ENCODE measurements around the gene MARK3.
"Not testable (repeated sequence)": the region's sequence is repeated elsewhere in the genome, so short reads cannot be mapped to it uniquely, and the experiment has no call there.

MARK3 gene

GRCh38 chr14:103385152-103385928 is at the start of gene MARK3:
TSS of gene MARK3 (plus strand) at chr14:103385415. CDS start at chr14:103386030, 615 bp downstream.
- DNase-seq: peak; percentile 98

- DNase-seq: no peak
Measured at GRCh38 chr14:103336191-103336590, 49.0 kb upstream of the MARK3 start.

GRCh38 chr14:103337794-103338193 is 47.4 kb upstream of the MARK3 start:
- no peak for DNase-seq

GRCh38 chr14:103339561-103339960 is 45.7 kb upstream of the MARK3 start:
- DNase-seq: no peak

- DNase-seq: no peak
Measured at GRCh38 chr14:103340480-103341212, 44.6 kb upstream of the MARK3 start.

GRCh38 chr14:103341250-103342129 is 43.7 kb upstream of the MARK3 start:
- DNase-seq: no peak

GRCh38 chr14:103343164-103343879 is 41.9 kb upstream of the MARK3 start:
- no peak for DNase-seq

- no peak for DNase-seq
Measured at GRCh38 chr14:103343905-103344797, 41.1 kb upstream of the MARK3 start.

- no peak for DNase-seq
Measured at GRCh38 chr14:103346286-103346685, 38.9 kb upstream of the MARK3 start.

GRCh38 chr14:103347091-103347815 is 38.0 kb upstream of the MARK3 start:
- no peak for DNase-seq

- DNase-seq: no peak
Measured at GRCh38 chr14:103348154-103348553, 37.1 kb upstream of the MARK3 start.

- DNase-seq: no peak
Measured at GRCh38 chr14:103349982-103350381, 35.2 kb upstream of the MARK3 start.

GRCh38 chr14:103353362-103353761 is 31.9 kb upstream of the MARK3 start:
- DNase-seq: no peak

- DNase-seq: no peak
Measured at GRCh38 chr14:103354141-103354540, 31.1 kb upstream of the MARK3 start.

- DNase-seq: no peak
Measured at GRCh38 chr14:103356024-103356682, 29.1 kb upstream of the MARK3 start.

- not testable (repeated sequence) for DNase-seq
Measured at GRCh38 chr14:103357552-103357951, 27.7 kb upstream of the MARK3 start.

GRCh38 chr14:103360548-103360947 is 24.7 kb upstream of the MARK3 start:
- DNase-seq: no peak

GRCh38 chr14:103361867-103362266 is 23.3 kb upstream of the MARK3 start:
- DNase-seq: no peak

- no peak for DNase-seq
Measured at GRCh38 chr14:103362780-103363179, 22.4 kb upstream of the MARK3 start.

- no peak for DNase-seq
Measured at GRCh38 chr14:103366741-103367140, 18.5 kb upstream of the MARK3 start.
